ENCODE results near the gene TRAM2. TPM values are rescaled to one million over a fixed set of nuclear protein-coding genes. Genes with fewer than 3 reads are reported as not detected.

TRAM2 gene
- total RNA-seq, 2 donors from 2014 or later: 7.2 to 22.4 TPM

DNA sequence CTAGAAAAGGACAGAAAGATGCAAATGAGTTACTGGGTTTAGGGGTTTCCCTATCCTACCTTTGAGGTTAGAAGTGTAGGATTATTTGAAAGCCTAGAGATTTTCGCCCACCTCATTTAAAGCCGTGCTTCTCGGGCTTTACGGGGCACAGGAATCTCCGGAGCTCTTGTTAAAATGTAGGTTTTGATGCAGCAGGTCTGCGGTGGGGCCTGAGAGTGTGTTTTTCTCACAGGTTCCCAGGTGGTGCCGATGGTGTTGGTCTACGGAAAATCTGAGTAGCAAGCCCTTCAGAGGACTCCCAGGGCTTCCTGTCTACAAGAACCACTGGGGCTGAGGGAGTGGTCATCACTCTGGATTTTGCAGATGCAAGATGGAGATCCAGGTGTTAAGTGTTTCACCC lies 47.5 kb downstream of the TRAM2 start:
- H3K27me3 ChIP-seq (replicated peaks; ENCODE audit: insufficient read depth): no peaks in the 10 kb centered on the region
- no peak overlapping the region for H3K4me3 ChIP-seq
- intact Hi-C loops (cut with DNase I): no loop called here
- no peaks in the 10 kb centered on the region for H3K9me3 ChIP-seq
- WGBS: 93% methylated on average over 8 of the region's 8 CpGs
- DNase-seq (ENCODE audit: low spot score): no peak
- no peaks in the 10 kb centered on the region for H3K4me1 ChIP-seq (replicated peaks)
- H3K36me3 ChIP-seq: no peaks in the 10 kb centered on the region
- H3K27ac ChIP-seq: no peak overlapping the region
- TF ChIP-seq, protein P1, sequence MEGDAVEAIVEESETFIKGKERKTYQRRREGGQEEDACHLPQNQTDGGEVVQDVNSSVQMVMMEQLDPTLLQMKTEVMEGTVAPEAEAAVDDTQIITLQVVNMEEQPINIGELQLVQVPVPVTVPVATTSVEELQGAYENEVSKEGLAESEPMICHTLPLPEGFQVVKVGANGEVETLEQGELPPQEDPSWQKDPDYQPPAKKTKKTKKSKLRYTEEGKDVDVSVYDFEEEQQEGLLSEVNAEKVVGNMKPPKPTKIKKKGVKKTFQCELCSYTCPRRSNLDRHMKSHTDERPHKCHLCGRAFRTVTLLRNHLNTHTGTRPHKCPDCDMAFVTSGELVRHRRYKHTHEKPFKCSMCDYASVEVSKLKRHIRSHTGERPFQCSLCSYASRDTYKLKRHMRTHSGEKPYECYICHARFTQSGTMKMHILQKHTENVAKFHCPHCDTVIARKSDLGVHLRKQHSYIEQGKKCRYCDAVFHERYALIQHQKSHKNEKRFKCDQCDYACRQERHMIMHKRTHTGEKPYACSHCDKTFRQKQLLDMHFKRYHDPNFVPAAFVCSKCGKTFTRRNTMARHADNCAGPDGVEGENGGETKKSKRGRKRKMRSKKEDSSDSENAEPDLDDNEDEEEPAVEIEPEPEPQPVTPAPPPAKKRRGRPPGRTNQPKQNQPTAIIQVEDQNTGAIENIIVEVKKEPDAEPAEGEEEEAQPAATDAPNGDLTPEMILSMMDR (IDR thresholded peaks at IDR 0.05): no peak
- TF ChIP-seq POLR2AphosphoS5 (IDR thresholded peaks at IDR 0.05) (no peak), POLR2A (IDR thresholded peaks at IDR 0.05) (no peak)

GRCh38 chr6:52527436-52527835 lies 49.4 kb downstream of the TRAM2 start:
- no peaks in the 10 kb centered on the region for H3K27me3 ChIP-seq (replicated peaks; ENCODE audit: insufficient read depth)
- H3K27ac ChIP-seq: no peak overlapping the region
- H3K36me3 ChIP-seq: no peaks in the 10 kb centered on the region
- intact Hi-C loops (cut with DNase I): no loop called here
- no peak for DNase-seq (ENCODE audit: low spot score)
- H3K9me3 ChIP-seq: no peaks in the 10 kb centered on the region
- H3K4me3 ChIP-seq: no peak overlapping the region
- TF ChIP-seq POLR2AphosphoS5 (IDR thresholded peaks at IDR 0.05) (no peak), POLR2A (IDR thresholded peaks at IDR 0.05) (no peak)
- TF ChIP-seq, protein P1 (IDR thresholded peaks at IDR 0.05): no peak
- no peaks in the 10 kb centered on the region for H3K4me1 ChIP-seq (replicated peaks)
- 98% methylated on average over 7 of the region's 7 CpGs for WGBS

- TF ChIP-seq POLR2A (IDR thresholded peaks at IDR 0.05): no peak
- TF ChIP-seq, protein P1 (IDR thresholded peaks at IDR 0.05): no peak
- no peak for TF ChIP-seq POLR2AphosphoS5 (IDR thresholded peaks at IDR 0.05)
- no peaks in the 10 kb centered on the region for H3K27me3 ChIP-seq (replicated peaks; ENCODE audit: insufficient read depth)
- H3K4me1 ChIP-seq (replicated peaks): peaks cover 3% of the 10 kb centered on the region
- no peak overlapping the region for H3K4me3 ChIP-seq
- intact Hi-C loops (cut with DNase I): no loop called here
- no peak for DNase-seq (ENCODE audit: low spot score)
- no peak overlapping the region for H3K27ac ChIP-seq
- 92% methylated on average over 4 of the region's 4 CpGs for WGBS
- H3K36me3 ChIP-seq: no peaks in the 10 kb centered on the region
- H3K9me3 ChIP-seq: no peaks in the 10 kb centered on the region
Observed at GRCh38 chr6:52526634-52527033, 50.2 kb downstream of the TRAM2 start.

GRCh38 chr6:52524918-52525317 lies 51.9 kb downstream of the TRAM2 start:
- 92% methylated on average over 4 of the region's 4 CpGs for WGBS
- Histone ChIP-seq H3K4me3 (no peak overlapping the region), H3K9me3 (no peaks in the 10 kb centered on the region), H3K4me1 (replicated peaks) (peaks cover 3% of the 10 kb centered on the region), H3K27ac (no peak overlapping the region), H3K27me3 (replicated peaks; ENCODE audit: insufficient read depth) (no peaks in the 10 kb centered on the region), H3K36me3 (no peaks in the 10 kb centered on the region)
- intact Hi-C loops (cut with DNase I): no loop called here
- no peak for DNase-seq (ENCODE audit: low spot score)
- TF ChIP-seq POLR2A (IDR thresholded peaks at IDR 0.05) (no peak), POLR2AphosphoS5 (IDR thresholded peaks at IDR 0.05) (no peak)
- TF ChIP-seq, protein P1 (IDR thresholded peaks at IDR 0.05): no peak

- no peaks in the 10 kb centered on the region for H3K36me3 ChIP-seq
- intact Hi-C loops (cut with DNase I): no loop called here
- H3K27me3 ChIP-seq (replicated peaks; ENCODE audit: insufficient read depth): no peaks in the 10 kb centered on the region
- WGBS: 46% methylated on average over 6 of the region's 6 CpGs
- TF ChIP-seq POLR2AphosphoS5 (IDR thresholded peaks at IDR 0.05) (no peak), POLR2A (IDR thresholded peaks at IDR 0.05) (no peak)
- TF ChIP-seq, protein P1 (IDR thresholded peaks at IDR 0.05): no peak
- DNase-seq (ENCODE audit: low spot score): no peak
- H3K27ac ChIP-seq: no peak overlapping the region
- no peak overlapping the region for H3K4me3 ChIP-seq
- no peaks in the 10 kb centered on the region for H3K9me3 ChIP-seq
- peaks cover 3% of the 10 kb centered on the region for H3K4me1 ChIP-seq (replicated peaks)
Observed at GRCh38 chr6:52523378-52524142, 53.3 kb downstream of the TRAM2 start.
